Sigmoid colon (tissue), 4 donors: Measurements from ENCODE around the gene JDP2.
A peak's percentile ranks its signal among the peaks of the same experiment; 100 is the strongest.

Experiments
- EP300 ChIP-seq, 4 donors: sonication (generic); formaldehyde crosslinking; IDR thresholded peaks; one replicate each; pipeline ENCODE4 v1.6.1; 2017; ENCODE audit warnings: antibody characterized with exemption in 4 of 4
- POLR2A ChIP-seq, 2 donors: fragments of 450-650 bp; IDR thresholded peaks; one replicate each; pipeline ENCODE4 v1.6.1; 2016; ENCODE audit warnings: antibody characterized with exemption in 2 of 2, mild to moderate bottlenecking in 2 of 2, moderate library complexity in 2 of 2
- POLR2AphosphoS5 ChIP-seq, 4 donors: sonication (generic); formaldehyde crosslinking; IDR thresholded peaks; one replicate each; pipeline ENCODE4 v1.6.1; 2017; ENCODE audit warnings: antibody characterized with exemption in 4 of 4
- TF ChIP-seq, protein P1 (sequence below), 4 experiments: fragments of 450-650 bp in 3 of 4; fragments of 200-600 bp in 1 of 4; IDR thresholded peaks; one replicate each; pipeline ENCODE4 v1.5.1; 2016 to 2019; ENCODE audit warnings: antibody characterized with exemption in 4 of 4, mild to moderate bottlenecking in 3 of 4, moderate library complexity in 2 of 4

DNA sequence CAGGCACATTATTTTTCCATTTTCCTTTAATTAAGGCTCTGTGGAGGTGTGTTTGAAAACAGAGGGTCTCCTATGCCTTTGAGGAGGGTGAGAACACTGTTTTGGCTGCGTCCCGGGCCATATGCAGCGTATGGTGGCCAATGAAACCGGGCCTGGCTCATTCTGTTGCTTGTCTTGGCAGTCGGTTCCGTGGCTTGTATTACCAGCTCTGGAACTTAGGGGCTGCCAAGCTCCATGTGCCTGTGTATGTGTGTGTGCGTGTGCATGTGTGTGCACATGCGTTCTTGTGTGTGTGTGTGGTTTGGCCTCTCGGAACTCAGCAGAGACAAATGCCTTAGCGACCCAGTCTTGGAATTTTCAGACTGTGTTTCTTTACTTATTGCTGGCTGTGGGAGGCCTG lies 2.7 kb downstream of the JDP2 start:
- TF ChIP-seq POLR2A (IDR thresholded peaks at IDR 0.05) (no peak), EP300 (IDR thresholded peaks at IDR 0.05) (no peak), POLR2AphosphoS5 (IDR thresholded peaks at IDR 0.05) (peak in 2 of 4 donors; percentile 3 to 37)
- TF ChIP-seq, protein P1, sequence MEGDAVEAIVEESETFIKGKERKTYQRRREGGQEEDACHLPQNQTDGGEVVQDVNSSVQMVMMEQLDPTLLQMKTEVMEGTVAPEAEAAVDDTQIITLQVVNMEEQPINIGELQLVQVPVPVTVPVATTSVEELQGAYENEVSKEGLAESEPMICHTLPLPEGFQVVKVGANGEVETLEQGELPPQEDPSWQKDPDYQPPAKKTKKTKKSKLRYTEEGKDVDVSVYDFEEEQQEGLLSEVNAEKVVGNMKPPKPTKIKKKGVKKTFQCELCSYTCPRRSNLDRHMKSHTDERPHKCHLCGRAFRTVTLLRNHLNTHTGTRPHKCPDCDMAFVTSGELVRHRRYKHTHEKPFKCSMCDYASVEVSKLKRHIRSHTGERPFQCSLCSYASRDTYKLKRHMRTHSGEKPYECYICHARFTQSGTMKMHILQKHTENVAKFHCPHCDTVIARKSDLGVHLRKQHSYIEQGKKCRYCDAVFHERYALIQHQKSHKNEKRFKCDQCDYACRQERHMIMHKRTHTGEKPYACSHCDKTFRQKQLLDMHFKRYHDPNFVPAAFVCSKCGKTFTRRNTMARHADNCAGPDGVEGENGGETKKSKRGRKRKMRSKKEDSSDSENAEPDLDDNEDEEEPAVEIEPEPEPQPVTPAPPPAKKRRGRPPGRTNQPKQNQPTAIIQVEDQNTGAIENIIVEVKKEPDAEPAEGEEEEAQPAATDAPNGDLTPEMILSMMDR (IDR thresholded peaks at IDR 0.05) = no peak
